ENCODE measurements around the gene PHIP. TPM values are rescaled to one million over a fixed set of nuclear protein-coding genes. Genes with fewer than 3 reads are reported as not detected.

Gene PHIP
- 35.6 and 44.6 TPM in 2 replicates for total RNA-seq (ENCODE audit: low replicate concordance)
- long read RNA-seq, partial matches to known transcripts = 385 of 458 reads
- long read RNA-seq, other reads (novel, unspliced or antisense) = 73 of 458 reads

- peaks cover 32% of the 10 kb centered on the region for H3K4me1 Mint-ChIP-seq (ENCODE audit: unreplicated experiment)
- DNase-seq (ENCODE audit: extremely low spot score, unreplicated experiment) = peak; percentile 92
- H3K27me3 Mint-ChIP-seq = peaks cover 4% of the 10 kb centered on the region
- no peaks in the 10 kb centered on the region for H3K9me3 Mint-ChIP-seq
- no peak for TF ChIP-seq CTCF (conservative IDR thresholded peaks at IDR 0.05)
- H3K36me3 Mint-ChIP-seq = peaks cover 8% of the 10 kb centered on the region
- peak within 1 kb of the TSS; percentile 99 for H3K27ac Mint-ChIP-seq
- peak within 1 kb of the TSS; percentile 97 for H3K4me3 Mint-ChIP-seq
These were observed at the start of gene PHIP for GRCh38 chr6:79078075-79078969. TSS of gene PHIP (minus strand) at chr6:79078254. CDS start at chr6:79078068, 186 bp downstream.

DNA sequence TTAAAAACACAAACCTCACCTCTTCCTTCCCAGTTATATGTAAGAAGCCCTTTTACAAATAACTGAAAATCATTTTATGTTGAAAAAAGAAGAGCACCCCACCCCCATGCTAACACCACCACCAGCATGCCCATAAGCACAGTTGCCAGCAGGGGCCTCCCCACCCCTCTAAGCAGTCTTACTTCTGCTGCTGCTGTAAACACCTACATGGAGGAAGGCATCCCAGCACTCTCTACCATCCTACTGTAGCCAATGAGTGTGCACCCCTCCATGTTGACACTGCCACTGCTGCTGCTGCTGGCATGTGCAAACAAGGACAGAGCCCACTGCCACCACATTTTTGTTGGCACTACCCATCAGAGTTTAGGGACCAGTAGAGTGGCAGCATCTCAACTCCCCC lies 49.6 kb upstream of the PHIP start:
- Mint-ChIP-seq H3K4me1 (ENCODE audit: unreplicated experiment) (no peaks in the 10 kb centered on the region), H3K4me3 (no peak overlapping the region), H3K27ac (no peak overlapping the region), H3K27me3 (no peaks in the 10 kb centered on the region), H3K36me3 (no peaks in the 10 kb centered on the region), H3K9me3 (no peaks in the 10 kb centered on the region)
- no peak for DNase-seq (ENCODE audit: extremely low spot score, unreplicated experiment)
- no peak for TF ChIP-seq CTCF (conservative IDR thresholded peaks at IDR 0.05)

DNA sequence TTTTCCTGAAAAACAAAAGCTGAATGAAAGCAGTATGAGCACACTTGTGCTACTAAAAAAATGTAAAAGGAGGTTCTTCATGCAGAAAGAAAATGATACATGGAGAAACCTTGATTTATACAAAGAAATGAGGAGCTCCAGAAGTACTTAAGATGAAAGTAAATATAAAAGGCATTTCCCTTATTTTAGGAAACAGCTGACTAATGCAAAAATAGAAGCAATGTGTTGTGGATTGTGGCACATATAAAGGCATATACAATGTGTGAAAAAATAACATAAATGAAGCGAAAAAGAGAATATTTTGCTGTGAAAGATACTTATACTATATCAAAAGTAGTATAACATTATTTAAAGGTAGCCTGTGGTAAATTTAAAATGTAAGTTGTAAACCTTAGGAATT lies 41.2 kb upstream of the PHIP start:
- TF ChIP-seq CTCF (conservative IDR thresholded peaks at IDR 0.05) = no peak
- Mint-ChIP-seq H3K9me3 (no peaks in the 10 kb centered on the region), H3K27ac (no peak overlapping the region), H3K4me1 (ENCODE audit: unreplicated experiment) (peaks cover 8% of the 10 kb centered on the region), H3K27me3 (no peaks in the 10 kb centered on the region), H3K4me3 (no peak overlapping the region), H3K36me3 (no peaks in the 10 kb centered on the region)
- DNase-seq (ENCODE audit: extremely low spot score, unreplicated experiment) = no peak

DNA sequence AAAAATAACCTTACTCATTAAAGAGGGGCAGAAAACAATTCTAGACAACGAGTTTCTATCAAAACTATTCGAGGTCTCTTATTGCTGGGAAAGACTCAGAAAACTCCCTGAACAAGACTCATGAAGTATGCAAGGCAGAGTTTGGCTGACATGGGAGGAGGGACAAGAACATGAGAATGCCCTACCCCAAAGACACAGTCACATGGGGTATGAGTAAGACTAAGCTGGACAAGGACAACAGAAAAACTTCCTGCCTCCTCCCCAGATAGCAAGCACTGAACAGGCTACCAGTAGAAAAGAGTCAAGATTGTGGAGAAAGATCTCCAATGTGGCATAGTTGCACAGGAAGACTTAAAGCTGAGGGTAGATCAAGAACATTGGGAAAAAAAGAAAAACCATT lies 39.7 kb upstream of the PHIP start:
- H3K9me3 Mint-ChIP-seq = no peaks in the 10 kb centered on the region
- DNase-seq (ENCODE audit: extremely low spot score, unreplicated experiment) = no peak
- H3K4me1 Mint-ChIP-seq (ENCODE audit: unreplicated experiment) = peaks cover 8% of the 10 kb centered on the region
- H3K27ac Mint-ChIP-seq = no peak overlapping the region
- TF ChIP-seq CTCF (conservative IDR thresholded peaks at IDR 0.05) = no peak
- H3K27me3 Mint-ChIP-seq = no peaks in the 10 kb centered on the region
- H3K4me3 Mint-ChIP-seq = no peak overlapping the region
- no peaks in the 10 kb centered on the region for H3K36me3 Mint-ChIP-seq

DNA sequence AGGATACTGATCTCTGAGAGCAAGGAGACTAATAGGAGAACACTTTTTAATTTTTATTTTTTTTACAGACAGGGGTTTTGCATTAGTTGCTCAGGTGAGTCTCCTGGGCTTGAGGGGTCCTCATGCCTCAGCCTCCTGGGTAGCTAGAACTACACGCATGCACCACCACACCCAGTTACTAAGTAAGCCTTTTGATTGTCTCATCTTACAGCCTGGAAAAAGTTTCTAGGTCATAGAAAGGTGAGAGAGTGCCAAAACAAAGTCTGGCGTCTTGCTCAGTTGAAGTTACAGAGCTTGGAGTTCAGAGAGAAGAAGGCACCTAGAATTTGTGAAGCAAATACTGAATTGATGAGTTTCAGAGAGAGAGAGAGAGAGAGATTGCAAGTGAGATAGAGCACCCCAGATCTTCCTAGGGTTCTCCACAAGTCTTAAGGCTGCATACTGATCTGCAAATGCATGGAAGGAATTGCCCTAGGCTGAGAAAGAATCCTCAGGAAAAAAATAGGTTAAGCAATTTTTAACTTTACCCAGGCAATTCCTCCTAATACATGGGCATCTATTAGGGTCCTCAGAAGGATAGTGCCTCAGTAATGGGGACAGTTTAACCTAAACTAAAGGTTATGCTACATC lies 37.6 kb upstream of the PHIP start:
- TF ChIP-seq CTCF (conservative IDR thresholded peaks at IDR 0.05) = no peak
- H3K27ac Mint-ChIP-seq = no peak overlapping the region
- no peaks in the 10 kb centered on the region for H3K9me3 Mint-ChIP-seq
- no peaks in the 10 kb centered on the region for H3K27me3 Mint-ChIP-seq
- no peak for DNase-seq (ENCODE audit: extremely low spot score, unreplicated experiment)
- H3K36me3 Mint-ChIP-seq = no peaks in the 10 kb centered on the region
- no peak overlapping the region for H3K4me3 Mint-ChIP-seq
- peaks cover 8% of the 10 kb centered on the region for H3K4me1 Mint-ChIP-seq (ENCODE audit: unreplicated experiment)
